Kidney glomerular epithelial cell (primary cell): ENCODE measurements around the gene TSEN2.
"Not testable (repeated sequence)": the region's sequence is repeated elsewhere in the genome, so short reads cannot be mapped to it uniquely, and the experiment has no call there.

Source experiments
- DNase-seq: peaks from one replicate; lab custom pipeline; 2025; lab: John Stamatoyannopoulos, UW

Gene TSEN2

GRCh38 chr3:12452361-12453330, 31.6 kb upstream of the TSEN2 start:
- DNase-seq, result no peak

- DNase-seq, result no peak
Observed at GRCh38 chr3:12454076-12454815, 30.0 kb upstream of the TSEN2 start.

- DNase-seq, result no peak
Observed at GRCh38 chr3:12454816-12455121, 29.5 kb upstream of the TSEN2 start.

DNA sequence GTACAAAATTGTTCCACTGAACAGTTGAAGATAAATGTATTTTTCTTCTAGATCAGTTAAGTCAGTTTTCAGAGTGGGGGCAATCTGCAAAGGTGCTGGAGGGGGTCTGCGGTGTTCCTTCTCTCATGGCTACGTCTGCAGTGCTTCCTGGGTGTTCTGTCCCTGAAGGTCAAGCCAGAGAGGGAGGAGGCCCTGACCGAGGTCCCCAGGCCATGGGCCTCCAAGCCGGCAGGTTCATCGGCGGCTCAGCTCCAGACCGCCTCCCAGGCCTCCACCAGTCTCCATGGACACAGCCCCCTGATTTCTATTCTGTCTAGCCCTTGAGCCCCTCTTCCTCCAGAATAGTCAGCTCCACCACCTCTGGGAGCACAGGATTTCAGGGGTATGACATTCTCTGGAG, 28.5 kb upstream of the TSEN2 start:
- DNase-seq, result no peak

- no peak for DNase-seq
Observed at GRCh38 chr3:12456441-12456840, 27.8 kb upstream of the TSEN2 start.

DNA sequence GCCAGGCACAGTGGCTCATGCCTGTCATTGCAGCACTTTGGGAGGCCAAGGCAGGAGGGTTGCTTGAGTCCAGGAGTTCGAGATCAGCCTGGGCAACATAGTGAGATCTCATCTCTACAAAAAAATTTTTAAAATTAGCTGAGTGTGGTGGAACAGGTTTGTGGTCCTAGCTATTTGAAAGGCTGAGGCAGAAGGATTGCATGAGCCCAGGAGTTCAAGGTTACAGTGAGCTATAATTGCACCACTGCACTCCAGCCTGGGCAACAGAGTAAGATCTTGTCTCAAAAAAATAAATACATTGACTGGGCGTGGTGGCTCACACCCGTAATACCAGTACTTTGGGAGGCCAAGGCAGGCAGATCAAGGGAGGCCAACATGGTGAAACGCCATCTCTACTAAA, 26.9 kb upstream of the TSEN2 start:
- DNase-seq, result not testable (repeated sequence)

- no peak for DNase-seq
Observed at GRCh38 chr3:12458901-12459300, 25.4 kb upstream of the TSEN2 start.

- DNase-seq, result no peak
Observed at GRCh38 chr3:12460127-12460526, 24.2 kb upstream of the TSEN2 start.

DNA sequence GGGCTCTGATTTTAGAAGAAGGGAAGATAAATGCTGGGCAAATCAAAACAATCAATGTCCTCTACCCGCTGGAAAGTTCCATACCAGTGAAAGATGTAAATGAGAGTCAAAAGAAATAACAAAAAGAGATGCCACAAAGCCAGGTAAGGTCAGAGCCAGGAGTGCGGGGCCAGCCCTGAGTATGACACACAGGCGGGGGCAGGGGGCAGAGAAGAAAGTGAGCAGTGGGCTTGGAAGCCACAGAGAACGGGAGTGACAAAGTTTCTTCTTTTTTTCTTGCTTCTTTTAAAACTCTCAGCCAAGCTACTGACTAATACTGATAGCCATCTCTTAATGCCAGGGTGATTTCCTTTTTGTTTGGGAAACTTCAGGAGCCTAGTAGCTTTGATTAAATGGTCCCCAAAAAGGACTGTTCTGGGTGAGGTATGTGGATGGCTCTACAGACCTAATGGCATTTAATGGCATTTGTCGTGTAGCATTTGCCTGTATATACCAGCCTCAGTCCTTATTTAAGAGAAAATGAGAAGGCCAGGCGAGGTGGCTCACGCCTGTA, 23.1 kb upstream of the TSEN2 start:
- DNase-seq, result no peak

- no peak for DNase-seq
Observed at GRCh38 chr3:12462159-12462947, 21.9 kb upstream of the TSEN2 start.

- DNase-seq, result no peak
Observed at GRCh38 chr3:12463686-12464085, 20.6 kb upstream of the TSEN2 start.

GRCh38 chr3:12464181-12464580, 20.1 kb upstream of the TSEN2 start:
- DNase-seq, result no peak

DNA sequence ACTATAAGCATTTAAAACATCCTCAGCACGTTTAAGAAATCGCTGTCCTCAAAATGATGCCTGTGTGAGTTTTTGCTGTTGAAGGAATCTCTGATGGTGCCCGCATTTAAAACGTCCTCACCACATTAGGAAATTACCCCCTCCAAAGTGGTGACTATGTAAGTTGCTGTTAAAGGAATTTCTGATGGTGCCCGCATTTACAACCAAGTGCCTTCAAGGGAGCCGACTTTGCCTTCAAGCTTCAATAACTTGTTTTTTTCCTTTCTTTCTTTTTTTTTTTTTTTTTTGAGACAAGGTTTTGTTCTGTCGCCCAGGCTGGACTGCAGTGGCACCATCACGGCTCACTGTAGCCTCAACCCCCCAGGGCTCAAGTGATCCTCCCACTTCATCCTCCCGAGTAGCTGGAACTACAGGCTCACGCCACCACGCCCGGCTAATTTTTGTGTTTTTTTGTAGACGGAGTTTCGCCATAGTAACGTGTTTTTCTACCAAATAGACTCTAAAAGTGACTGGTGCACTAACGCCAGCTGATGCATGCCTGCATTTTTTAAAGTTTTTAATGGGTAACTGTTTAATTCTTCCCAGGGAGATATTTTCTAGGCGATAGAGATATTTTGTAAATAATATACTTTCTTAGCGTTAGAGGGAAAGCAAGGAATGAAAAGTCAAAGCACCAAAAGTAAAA, 19.0 kb upstream of the TSEN2 start:
- DNase-seq, result no peak

DNA sequence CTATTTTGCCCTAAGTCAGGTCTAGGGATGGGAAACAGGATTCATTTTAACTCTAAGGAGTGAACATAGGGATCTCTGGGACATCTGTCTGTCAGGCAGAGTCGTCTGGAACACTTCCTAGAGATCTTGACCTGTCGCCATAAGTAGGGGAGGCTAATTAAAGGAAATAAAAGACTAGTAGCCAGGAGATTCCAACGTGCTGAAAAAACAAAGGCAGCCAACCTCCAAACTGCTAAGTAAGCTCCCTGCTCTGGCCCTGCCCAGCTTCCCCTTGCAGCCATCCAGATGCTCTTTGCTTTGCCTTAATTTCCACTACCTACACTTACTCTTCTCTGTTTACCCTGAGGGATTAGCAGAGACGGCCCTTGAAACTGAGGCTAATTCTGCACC, 18.4 kb upstream of the TSEN2 start:
- no peak for DNase-seq

- no peak for DNase-seq
Observed at GRCh38 chr3:12467746-12468145, 16.5 kb upstream of the TSEN2 start.

DNA sequence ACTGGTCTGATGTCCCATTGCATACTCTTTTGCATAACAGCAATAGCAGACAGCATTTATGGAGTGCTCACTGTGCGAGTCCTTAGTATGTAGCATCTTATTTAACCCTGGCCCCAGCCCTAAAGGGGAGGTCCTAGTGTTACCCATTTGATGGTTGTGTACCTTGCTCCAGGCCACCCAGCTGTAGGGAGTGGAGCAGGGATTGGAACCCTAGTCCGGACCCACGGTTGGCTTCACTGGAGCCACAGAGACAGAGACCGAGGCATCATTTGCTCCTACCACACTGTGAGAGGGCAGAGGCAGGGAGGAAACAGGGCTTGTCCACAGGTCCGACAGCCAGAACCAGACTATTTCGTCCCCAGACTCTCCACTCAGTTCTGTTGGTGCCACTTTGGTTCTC, 16.0 kb upstream of the TSEN2 start:
- DNase-seq, result no peak

DNA sequence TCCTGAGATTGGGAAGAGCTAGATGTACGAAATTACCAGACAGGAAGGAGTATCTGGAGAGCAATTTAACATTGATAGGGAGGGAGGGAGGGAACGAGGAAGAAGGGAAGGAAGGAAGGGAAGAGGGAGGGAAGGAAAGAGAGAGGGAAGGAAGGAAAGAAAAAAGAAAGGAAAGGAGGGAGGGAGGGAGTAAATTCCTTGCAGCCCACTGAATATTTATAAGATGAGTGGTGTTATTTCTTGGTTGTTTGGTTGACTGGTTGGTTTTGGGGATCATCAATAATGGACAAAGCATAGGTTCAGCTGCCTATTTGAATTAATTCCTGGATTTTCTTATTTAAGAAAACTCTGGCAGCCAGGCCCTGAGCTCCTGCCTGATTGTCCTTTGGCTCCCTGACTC, 15.5 kb upstream of the TSEN2 start:
- DNase-seq, result no peak

DNA sequence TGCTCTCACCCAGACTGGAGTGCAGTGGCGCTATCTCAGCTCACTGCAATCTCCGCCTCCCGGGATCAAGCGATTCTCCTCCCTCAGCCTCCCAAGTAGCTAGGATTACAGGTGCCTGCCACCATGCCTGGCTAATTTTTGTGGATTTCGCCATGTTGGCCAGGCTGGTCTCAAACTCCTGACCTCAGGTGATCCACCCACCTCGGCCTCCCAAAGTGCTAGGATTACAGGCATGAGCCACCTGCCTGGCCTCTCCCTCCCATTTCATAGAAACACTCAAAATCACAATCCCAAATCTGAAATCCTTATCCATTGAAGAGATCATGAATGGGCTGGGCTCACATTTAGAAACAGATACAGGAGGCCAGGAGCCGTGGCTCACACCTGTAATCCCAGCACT, 15.1 kb upstream of the TSEN2 start:
- not testable (repeated sequence) for DNase-seq

GRCh38 chr3:12470111-12470510, 14.2 kb upstream of the TSEN2 start:
- DNase-seq, result peak; percentile 75

DNA sequence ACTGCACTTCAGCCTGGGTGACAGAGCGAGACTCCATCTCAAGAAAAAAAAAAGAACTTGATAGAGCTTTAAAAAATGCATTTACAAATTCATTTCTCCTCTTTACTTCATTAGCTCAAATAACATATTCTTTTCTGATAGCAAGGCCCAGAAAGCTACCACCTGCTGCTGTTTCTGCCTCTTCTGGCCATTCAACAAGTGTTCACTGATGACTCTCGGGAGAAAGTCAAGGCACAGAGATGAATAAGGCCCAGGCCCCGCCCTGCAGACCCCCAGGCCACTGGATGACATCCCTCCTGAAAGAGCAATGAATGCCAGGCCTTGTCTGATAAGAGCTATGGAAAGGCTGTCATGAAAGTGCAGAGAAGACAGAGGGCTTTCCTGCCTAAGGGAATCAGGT, 13.6 kb upstream of the TSEN2 start:
- no peak for DNase-seq

- DNase-seq, result peak; percentile 10
Observed at GRCh38 chr3:12471241-12471640, 13.0 kb upstream of the TSEN2 start.
